HG03108 (cell line): Measurements from ENCODE around the gene KLHDC8A.
"Not testable (repeated sequence)": the region's sequence is repeated elsewhere in the genome, so short reads cannot be mapped to it uniquely, and the experiment has no call there.

ENCODE experiments used
- ATAC-seq: cut with Tn5 transposase; IDR thresholded peaks from one replicate; pipeline ENCODE4 v1.9.1; 2021; ENCODE audit warnings: moderate library complexity; ENCODE audit not compliant: unreplicated experiment

KLHDC8A gene, protein sequence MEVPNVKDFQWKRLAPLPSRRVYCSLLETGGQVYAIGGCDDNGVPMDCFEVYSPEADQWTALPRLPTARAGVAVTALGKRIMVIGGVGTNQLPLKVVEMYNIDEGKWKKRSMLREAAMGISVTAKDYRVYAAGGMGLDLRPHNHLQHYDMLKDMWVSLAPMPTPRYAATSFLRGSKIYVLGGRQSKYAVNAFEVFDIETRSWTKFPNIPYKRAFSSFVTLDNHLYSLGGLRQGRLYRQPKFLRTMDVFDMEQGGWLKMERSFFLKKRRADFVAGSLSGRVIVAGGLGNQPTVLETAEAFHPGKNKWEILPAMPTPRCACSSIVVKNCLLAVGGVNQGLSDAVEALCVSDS

DNA sequence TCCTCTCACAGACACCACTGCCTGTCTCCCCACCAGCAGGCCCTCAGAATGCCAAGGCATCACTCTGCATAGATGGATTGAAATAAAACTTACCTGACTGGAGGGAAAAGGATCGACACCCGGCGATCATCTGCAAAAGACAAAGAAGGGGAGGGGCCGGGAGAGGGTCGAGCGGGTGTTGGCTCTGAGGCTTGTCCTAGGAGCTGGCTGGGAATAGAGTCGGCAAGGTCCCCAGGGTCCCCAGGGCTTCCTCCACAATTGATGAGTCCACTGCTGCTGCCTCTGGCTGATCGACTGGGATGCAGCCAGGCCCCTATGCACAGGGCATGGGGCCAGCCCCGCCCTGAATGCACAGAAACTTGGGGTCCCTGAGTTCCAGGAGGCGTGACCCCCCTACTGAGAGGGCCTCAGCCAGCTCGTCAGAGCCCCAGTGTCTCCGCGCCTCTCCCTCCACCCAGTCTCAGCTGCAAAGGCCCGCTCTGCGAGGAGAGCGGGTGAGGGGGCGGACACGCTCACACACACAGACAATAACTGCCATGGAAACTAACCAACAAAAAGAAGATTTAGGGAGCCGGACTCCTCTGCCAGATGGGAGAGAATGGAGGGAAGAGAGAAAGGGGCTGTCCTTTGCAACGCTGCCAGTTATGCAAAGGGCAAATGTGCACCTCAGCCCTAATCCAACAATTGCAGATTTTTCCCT is at the start of gene KLHDC8A:
KLHDC8A (minus strand) TSS at position 483 of the 700 bp plus-strand sequence. CDS start 13,318 bp downstream, outside the sequence.
- ATAC-seq = no peak

DNA sequence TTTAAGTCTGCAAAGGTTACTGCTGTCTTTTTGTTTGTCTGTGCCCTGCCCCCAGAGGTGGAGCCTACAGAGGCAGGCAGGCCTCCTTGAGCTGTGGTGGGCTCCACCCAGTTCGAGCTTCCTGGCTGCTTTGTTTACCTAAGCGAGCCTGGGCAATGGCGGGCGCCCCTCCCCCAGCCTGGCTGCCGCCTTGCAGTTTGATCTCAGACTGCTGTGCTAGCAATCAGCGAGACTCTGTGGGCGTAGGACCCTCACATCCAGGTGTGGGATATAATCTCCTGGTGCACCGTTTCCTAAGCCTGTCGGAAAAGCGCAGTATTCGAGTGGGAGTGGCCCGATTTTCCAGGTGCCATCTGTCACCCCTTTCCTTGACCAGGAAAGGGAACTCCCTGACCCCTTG is 49.5 kb upstream of the KLHDC8A start:
- ATAC-seq = not testable (repeated sequence)

DNA sequence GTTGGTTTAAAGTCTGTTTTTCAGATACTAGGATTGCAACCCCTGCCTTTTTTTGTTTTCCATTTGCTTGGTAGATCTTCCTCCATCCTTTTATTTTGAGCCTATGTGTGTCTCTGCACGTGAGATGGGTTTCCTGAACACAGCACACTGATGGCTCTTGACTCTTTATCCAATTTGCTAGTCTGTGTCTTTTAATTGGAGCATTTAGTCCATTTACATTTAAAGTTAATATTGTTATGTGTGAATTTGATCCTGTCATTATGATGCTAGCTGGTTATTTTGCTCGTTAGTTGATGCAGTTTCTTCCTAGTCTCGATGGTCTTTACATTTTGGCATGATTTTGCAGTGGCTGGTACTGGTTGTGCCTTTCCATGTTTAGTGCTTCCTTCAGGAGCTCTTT is 47.8 kb upstream of the KLHDC8A start:
- not testable (repeated sequence) for ATAC-seq

DNA sequence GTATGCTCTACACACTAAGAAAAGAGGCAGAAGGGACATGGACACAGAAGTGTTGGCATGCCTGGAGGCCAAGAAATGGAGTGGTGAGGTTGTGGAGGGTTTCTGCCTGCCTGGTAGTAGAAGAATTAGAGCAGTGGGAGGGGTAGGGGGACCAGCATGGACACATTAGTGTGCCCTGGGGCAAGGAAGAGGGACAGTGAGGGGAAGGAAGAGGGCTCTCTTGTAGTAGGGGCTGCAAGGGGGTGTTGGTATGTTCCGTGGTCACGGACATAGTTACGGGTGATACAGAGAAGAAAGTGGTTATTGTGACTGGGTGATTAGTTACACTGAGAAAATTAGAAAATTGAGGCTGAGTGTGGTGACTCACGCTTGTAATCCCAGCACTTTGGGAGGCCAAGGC is 41.9 kb upstream of the KLHDC8A start:
- no peak for ATAC-seq

DNA sequence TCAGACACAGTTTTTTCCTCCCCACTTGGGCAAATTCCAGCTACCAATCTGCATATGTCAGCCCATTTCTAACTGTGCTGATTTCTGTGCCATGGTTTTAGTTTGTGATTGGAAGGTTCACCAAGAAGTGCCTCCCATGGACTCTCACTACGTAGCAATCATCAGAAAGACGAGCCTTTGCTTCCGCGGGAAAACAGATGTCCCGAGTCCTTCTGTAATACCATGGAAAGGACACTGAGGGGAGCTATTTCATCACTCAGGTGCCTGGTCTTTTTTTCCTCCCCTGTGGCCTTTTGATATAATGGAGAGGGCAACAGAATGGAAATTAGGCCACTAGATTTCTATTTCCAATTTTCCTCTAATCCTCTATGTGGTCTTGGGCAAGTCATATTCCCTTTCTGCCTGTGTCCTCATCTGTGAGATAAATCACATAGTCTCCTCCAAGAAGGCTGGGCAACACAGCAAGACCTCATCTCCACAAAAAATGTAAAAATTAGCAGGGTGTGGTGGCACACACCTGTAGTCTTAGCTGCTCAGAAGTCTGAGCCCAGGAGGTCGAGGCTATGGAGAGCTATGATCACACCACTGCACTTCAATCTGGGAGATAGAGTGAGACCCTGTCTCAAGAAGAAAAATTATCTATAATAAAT is 40.4 kb upstream of the KLHDC8A start:
- no peak for ATAC-seq

DNA sequence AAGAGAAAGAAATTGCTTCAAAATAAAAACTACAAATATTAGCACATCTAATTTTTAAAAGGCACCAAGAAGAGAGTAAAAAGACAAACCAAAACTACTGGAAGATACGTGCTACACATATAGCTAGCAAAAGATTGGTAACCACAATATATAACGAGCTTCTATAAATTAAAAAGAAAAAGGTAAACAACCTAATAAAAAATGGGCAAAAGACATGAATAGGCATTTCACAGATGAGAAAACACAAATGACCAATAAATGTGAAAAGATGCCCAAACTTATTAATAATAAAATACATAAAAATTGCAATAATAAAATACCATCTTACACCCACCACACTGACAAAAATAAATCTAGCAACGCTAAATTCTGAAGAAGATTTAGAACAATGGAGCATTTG is 38.9 kb upstream of the KLHDC8A start:
- no peak for ATAC-seq

DNA sequence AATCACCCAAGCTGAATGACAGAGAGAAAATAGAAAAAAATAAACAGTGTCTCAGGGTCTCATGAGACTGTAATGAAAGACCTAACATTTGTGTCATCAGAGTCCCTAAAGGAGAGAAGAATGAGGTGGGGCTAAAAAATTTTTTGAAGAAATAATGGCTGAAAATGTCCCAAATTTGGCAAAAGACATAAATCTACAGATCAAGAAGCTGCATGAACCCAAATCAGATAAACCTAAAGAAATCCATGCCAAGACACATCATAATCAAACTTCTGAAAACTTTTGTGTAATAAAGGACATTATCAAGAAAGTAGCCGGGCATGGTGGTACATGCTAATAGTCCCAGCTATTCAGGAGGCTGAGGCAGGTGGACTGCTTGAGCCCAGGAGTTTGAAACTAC is 35.9 kb upstream of the KLHDC8A start:
- ATAC-seq = no peak

DNA sequence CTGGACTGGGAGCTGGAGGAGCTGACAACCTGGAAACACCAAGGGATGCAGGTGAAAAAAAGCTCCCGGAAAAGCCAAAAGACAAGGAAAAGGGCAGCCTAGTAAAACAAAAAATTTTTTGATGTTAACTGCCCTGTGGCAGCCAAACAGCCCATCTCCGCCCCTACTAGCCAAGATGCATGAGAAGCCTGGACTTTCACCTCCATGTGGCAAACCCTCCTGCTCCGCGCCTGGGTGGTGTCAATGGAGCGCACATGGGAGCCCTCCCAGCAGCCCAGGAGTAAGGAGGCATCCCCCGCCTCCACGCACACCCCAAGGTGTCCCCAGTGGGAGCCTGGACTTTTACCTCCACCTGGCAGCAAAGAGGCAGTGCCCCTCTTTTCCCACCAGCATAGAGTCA is 34.7 kb upstream of the KLHDC8A start:
- no peak for ATAC-seq

DNA sequence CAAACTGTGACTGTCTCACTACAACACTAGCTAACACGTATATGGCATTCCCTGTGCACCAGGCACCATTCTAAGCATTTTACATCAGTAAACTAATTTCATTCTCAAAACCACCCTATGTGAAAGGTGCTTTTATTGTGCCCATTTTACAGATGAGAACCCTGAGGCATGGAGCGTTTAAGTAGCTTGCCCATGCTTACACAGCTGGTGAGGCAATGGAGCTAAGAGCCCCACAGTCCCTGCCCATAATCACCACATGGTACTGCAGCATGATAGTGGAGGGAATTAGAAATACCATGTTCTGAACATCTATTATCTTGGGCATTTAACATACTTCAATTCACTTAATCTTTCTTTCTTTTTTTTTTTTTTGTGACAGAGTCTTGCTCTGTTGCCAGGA is 31.1 kb upstream of the KLHDC8A start:
- ATAC-seq = no peak

DNA sequence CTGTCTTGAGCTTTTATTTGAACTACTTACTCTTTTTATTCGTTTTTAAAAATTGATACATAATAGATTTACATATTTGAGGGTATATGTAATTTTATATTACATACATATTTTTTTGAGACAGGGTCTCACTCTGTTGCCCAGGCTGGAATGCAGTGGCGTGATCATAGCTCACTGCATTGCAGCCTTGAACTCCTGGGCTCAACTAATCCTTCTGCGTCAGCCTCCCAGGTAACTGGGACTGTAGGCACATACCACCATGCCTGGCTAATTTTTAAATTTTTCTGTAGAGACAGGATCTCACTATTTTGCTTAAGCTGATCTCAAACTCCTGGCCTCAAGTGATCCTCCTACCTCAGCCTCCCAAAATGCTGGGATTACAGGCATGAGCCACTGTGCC is 26.3 kb upstream of the KLHDC8A start:
- not testable (repeated sequence) for ATAC-seq

DNA sequence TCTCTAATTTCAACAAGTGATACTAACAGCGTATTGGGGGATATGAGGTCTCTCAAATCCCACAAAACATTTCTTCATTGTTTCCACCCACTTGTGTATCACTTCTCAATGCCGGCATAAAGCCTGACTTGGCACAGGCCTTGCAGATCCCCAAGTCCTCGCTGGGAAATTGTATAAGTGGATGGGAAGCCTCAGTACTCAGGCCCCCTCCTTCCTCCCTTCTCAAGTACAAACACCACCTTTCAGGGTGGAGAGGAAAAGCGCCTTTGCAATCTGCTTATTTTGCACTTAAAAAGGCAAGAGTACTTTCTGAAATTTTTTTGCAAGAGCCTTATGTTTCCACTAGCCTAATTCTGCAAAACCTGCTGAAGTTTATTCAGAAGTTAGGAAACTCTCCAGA is 25.8 kb upstream of the KLHDC8A start:
- ATAC-seq = no peak

DNA sequence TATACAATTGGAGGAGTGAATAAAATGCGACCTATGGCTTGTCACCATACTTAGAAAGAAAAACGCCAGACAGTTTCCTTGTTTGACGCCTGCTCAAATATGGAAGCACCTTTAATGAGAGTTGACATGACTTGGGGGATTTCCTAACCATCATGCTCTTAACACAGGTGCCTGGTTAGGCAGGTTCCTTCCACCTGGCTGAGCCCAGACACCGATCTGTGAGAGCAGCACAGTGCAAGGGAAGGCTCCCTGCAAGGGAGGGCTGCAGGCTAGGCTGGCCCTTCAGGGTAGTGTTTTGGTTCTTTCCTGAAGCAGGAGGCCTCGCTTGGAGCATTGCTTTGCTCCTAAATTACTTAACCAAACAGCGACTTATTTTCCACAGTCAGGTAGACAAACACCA is 24.6 kb upstream of the KLHDC8A start:
- ATAC-seq = no peak

DNA sequence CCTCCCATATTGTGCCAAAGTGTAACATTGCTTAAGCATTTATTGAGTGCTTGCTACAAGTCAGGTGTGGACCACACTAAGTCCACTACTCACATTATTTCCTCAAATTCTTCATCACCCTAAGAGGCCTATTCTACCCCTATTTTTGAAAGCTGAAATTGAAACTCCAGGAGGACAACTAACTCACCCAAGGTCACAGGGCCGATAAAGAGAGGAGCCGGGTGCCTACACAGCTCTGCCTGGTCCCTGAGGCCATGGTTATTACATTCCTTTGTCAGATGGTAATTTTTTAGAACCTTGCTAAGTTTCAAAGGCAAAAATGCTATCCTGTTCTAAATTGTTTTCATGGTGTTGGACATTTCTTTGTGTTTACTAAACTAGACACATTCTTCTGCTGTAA is 24.2 kb upstream of the KLHDC8A start:
- ATAC-seq = no peak

DNA sequence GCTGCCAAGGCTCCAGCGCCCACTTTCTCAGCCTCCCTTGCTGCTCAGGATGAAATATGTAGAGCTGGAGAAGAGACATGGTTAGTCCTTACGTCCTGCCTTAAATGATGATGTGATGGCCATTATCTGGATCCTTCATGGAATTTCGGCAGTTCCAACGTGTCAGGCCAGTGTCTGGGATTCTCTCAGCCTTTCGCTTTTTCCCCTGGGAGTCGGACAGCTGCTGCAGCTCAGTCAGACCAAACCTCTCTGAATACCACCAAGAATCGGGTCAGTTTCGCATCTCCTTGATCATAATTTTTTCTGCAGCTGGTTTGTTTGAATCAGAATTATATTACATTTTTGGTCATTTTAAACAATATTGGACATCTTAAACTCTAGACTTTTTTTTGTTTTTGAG is 22.3 kb upstream of the KLHDC8A start:
- no peak for ATAC-seq

DNA sequence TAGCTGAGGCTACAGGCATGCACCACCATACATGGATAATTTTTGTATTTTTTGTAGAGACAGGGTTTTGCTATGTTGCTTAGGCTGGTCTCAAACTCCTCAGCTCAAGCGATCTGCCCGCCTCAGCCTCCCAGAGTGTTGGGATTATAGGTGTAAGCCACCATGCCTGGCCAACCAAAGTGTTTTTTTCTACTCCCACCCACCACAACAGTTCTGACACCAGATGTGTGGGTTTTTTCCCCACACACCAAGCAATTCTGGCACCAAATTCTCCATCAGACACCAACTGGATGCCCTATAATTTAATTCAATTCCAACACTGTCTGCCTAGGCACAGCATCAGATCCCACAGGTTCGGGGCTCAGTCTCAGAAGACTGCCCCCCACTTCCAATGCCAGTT is 20.6 kb upstream of the KLHDC8A start:
- ATAC-seq = no peak

DNA sequence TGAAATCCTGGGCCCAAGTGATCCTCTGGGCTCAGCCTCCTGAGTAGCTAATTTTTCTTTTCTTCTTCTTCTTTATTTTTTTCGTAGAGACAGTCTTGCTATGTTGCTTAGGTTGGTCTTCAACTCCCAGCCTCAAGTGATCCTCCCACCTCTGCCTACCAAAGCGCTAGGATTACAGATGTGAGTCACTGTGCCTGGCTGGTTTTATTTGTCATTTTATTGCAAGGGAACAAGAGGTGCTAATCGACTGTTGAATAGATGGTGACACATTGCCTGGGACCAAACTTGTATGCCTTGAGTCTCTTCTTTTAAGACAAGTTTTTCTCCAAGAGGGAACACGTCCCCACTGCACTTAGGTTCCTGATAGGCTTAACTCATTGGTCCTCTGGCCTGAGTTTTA is 20.0 kb upstream of the KLHDC8A start:
- no peak for ATAC-seq

DNA sequence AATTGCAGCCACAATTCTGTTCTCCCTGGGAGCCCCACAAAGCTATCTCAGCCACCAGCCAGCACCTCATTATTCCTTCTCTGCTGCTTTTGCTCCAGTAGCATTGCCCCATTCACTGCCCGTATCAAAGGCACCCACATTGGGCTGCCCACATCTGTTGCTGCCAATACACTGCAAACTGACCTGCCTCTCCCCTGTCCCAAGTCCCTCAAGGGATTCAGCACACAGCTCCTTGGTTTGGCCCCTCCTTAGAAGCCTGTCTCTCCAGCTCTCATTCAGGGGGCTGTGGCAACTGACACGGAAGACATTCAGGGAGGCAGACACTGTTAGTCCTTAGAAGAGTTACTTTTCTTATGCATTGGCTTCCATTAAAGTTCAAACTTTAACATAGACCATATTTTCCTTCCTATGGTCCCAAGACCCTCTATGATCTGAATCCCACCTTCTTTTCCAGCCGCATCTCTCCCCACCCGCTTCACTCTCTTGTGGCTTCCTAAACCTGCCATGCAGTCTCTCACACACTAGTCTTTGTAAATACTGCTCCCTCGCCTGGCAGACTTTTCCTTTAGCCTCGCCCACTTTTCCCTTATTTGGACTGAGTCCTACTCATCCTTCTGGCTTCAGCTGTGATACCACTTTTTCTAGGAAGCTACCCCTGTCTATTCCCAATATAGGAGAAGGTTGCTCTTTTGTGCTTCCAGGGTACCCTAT is 19.3 kb upstream of the KLHDC8A start:
- no peak for ATAC-seq

DNA sequence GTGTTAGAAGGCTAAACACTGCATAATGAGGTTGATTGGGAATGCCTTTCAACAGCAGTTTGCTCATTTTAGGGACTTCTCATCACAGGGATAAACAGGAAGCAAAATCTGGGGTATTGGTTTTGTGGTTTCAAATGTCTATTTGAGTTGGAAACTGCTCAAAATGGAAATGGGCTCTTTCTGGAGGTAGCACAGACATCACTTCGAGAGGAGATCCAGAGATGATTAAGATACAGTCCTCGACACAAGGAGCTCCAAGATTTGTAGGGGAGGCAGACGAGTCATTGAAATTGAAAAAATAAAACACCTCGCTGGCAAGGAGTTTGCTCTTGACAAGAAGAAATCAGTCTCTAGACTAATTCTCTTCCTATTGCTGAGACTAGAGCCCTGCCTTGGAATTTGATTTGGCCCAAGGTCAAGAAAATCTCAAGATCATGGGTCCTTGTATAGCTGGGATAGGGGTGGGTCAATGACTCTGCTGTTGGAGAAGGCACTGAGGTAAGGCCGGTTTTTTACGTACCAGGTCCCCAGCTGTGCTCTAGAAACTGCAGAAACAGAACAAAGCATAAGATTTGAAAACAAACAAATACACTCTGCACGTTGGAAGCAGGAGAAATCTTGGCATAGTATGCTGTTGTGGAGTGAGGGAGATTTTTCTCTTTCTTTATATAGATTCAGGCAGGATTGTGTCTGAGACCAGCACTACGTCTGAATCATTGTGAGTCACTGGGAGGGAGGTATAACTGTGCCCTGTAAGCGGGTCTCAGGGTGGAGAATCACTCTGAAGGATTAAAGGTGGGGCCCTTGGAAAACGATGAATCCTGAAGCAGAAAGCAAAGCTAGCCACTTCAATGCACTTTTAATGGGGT is 17.7 kb upstream of the KLHDC8A start:
- ATAC-seq = no peak

DNA sequence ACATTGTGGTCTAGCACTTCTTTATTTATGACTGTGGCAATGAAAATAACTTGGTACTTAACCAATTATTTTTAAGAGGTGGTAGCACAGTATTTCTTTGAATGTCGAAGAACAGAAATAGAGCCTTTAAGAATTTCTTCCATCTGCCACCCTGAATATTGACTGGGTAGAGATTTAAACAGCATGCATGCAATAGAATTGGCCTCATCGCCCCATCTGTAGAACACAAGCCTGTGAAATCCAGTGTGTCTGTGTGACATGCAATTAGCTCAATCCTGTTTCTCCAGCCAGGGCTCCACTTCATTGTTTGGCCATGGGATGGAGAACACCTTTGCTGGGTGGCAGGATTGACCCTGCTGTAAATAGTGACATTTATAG is 17.1 kb upstream of the KLHDC8A start:
- ATAC-seq = no peak

DNA sequence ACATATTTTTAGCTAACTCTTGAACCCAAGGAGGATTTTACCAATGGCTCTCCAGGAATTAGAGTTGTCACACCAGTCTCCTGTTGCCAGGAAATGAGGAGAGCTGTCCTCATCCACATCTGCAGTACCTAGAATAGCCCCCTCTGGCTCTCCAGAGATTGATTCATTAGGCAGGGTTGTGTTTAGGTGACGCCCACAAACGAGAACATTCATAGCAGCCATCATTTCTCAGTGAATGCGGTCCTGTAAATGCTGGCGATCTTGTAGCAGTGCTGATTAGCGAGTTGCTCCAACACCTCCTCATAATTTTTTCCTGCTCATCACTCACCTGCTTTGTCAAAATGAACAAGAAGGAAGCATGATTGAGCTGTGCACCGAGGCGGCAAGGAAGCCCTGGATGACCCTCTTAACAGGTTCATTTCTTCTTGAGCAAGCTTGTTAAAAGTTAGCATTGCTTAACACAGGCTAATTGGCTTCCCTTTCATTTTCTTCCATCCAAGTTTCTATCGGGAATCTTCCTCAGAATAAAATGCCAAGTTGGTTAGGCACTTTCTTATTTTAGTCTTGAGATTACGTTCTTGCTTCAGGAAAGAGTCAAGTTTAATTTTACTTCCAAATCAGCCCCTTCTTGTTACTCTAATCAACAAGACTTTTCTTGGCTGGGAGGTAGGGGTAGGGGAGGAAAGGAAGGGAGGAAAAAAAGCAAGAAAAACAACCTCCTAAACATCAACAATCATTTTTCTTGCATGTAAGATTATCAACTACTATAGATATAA is 16.5 kb upstream of the KLHDC8A start:
- no peak for ATAC-seq
